ENCODE data around the gene RREB1.
A peak's percentile ranks its signal among the peaks of the same experiment; 100 is the strongest.

RREB1 gene

DNA sequence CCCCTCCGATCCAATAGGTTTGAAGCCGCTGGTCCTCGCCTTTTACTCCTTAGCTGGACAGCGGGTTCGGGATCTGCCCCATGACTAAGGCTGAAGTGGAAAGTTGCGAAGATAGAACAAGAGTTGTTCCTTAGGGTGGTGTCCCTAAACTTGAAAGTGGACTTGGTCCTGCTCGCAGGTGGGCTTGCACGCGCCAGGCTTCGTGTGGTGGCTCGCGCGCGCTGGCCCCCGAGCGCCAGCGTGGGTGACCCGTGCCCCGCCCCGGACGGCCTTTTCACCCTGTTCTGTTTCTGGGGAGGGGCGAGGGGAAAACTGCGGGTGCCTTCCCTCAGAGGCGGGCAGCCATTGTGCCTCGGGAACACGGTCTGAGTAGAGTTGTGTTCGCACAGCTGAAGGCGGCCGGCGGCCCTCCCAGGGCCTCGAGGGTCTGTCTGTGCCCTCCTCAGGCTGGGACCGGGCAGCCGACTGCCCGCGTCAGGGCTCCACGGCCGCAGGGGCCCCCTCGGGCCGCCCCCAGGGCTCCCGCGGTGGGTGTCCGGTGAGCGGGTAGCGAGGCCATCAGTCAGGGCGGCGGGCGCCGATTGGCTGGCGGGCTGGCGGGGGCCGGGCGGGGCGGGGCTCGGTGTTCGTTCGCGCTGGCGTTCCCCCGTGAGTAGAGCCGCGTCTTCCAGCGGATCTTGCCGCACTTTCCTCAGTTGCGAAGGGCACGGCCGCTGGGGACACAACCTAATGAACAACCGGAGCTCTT lies 33.0 kb downstream of the RREB1 start:
- TF ChIP-seq, protein P1, sequence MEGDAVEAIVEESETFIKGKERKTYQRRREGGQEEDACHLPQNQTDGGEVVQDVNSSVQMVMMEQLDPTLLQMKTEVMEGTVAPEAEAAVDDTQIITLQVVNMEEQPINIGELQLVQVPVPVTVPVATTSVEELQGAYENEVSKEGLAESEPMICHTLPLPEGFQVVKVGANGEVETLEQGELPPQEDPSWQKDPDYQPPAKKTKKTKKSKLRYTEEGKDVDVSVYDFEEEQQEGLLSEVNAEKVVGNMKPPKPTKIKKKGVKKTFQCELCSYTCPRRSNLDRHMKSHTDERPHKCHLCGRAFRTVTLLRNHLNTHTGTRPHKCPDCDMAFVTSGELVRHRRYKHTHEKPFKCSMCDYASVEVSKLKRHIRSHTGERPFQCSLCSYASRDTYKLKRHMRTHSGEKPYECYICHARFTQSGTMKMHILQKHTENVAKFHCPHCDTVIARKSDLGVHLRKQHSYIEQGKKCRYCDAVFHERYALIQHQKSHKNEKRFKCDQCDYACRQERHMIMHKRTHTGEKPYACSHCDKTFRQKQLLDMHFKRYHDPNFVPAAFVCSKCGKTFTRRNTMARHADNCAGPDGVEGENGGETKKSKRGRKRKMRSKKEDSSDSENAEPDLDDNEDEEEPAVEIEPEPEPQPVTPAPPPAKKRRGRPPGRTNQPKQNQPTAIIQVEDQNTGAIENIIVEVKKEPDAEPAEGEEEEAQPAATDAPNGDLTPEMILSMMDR (IDR thresholded peaks at IDR 0.05; ENCODE audit: borderline replicate concordance, control extremely low read depth, extremely low read depth, insufficient read depth, missing control alignments): no peak
- DNase-seq (ENCODE audit: low spot score): peak; percentile 95
- in situ Hi-C loops (cut with MboI; ENCODE audit: low sequenced_read_pairs, unreplicated experiment): no loop called here

DNA sequence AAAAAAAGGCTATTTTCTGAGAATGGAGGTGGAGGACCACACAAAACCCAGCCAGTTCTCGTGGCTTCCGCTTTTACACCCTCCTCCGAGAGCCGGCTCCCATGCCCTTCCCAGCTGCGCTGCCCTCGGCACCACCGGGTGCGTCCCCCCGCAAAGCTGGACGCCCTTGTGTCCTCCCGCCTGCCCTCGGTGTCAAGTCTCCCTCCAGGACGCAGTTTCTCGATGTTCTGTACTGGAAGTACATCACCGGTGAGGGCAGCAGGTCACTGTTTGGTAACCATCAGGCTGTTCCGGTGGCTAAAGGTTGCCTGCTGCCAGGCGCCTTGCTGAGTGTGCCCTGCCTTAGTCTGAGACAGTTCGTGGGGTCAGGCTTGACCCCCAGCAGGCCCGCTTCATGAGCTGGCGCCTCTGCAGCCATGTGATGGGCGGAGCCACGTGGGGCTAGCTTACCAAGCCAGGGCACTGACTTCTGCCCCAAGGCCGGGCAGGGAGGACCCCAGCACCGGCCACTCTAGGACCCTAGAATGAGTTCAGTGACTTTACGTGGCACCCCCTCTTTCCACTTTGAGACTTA lies 34.6 kb downstream of the RREB1 start:
- DNase-seq (ENCODE audit: low spot score): no peak
- in situ Hi-C loops (cut with MboI; ENCODE audit: low sequenced_read_pairs, unreplicated experiment): no loop called here
- TF ChIP-seq, protein P1 (IDR thresholded peaks at IDR 0.05; ENCODE audit: borderline replicate concordance, control extremely low read depth, extremely low read depth, insufficient read depth, missing control alignments): no peak

DNA sequence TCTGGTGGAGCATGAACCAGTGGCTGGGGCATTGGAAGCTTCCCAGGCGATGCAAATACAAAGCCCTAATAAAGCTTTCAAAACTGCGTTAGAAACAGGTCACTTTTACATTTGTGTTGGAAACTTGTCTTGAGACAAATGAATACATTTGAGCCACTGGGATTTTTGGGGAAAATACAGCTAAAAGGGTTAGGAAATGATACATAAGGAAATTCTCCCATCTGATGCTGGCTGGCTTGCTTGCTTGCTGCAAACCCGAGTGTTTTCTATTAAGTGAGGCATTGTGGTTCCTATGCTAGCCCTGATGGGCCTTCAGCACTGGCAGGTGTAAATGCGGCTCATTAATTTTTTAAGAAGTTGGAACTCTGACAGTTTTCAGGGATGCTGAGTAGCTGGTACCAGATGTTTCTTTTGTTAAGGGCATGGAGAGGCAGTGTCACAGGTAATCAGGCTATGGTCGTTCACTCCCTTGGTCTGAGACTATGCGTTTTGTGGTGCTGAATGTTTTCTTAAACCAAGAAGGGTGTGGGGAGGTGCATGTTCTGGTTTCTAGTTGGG lies 35.2 kb downstream of the RREB1 start:
- no peak for DNase-seq (ENCODE audit: low spot score)
- in situ Hi-C loops (cut with MboI; ENCODE audit: low sequenced_read_pairs, unreplicated experiment): no loop called here
- TF ChIP-seq, protein P1 (IDR thresholded peaks at IDR 0.05; ENCODE audit: borderline replicate concordance, control extremely low read depth, extremely low read depth, insufficient read depth, missing control alignments): no peak

DNA sequence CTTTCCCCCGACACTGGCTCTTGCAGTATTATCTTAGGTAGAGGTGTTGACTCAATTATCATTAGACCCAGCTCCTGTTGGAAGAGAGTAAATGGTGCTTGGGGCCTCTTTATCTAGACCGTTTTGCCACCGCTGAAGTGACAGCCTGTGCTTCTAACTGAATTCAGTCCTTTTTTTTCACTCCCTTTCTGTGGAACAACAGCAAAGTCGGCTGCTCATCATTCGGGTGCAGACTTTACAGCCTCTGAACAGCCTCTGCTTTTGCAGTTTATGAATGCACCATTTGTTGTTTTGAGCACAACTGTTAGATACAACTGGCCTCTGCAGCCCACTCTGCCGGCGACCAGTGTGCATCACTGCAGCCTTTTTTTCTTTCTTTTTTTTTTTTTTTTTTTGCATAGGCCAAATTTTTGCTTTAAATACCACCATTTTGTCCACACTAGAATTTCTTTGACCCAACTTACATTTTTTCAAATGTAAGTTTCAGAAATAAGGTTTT lies 35.8 kb downstream of the RREB1 start:
- in situ Hi-C loops (cut with MboI; ENCODE audit: low sequenced_read_pairs, unreplicated experiment): no loop called here
- DNase-seq (ENCODE audit: low spot score): no peak

DNA sequence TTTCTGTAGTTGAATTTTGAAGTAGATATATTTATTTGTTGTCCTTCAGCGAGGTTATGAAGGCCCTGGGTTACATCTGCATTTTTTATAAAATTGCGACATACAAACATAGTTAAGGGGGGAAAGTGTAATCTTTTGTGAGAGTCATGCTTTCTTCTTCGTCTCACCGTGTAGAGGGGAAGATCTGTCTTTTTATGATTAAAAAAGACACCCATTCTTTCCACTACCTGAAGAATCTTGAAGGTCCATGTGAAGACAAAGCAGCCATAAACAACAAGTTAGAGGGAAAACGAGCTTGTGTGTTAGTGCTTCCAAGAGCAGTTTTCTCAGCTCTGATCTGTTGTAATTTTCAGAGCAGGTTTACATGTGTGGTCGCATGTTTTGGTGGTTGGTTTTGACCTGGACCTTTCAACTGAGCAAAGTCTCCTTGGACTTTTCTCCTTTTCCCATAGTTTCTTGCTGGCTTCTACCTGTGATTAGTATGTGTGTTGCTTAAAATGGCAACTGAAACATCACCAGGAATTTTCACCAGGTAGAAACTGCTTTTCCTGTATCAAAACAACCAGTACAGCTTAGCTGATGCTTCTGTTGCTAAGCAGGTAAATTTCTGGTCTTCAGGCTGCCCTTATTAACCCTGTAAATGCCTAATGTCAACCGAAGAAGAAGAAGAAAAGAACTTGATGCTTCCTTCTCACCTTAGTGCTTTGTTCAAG lies 37.3 kb downstream of the RREB1 start:
- TF ChIP-seq, protein P1 (IDR thresholded peaks at IDR 0.05; ENCODE audit: borderline replicate concordance, control extremely low read depth, extremely low read depth, insufficient read depth, missing control alignments): no peak
- in situ Hi-C loops (cut with MboI; ENCODE audit: low sequenced_read_pairs, unreplicated experiment): no loop called here

More for the DNA sequence above, 35.8 kb downstream of the RREB1 start:
- TF ChIP-seq, protein P1 (IDR thresholded peaks at IDR 0.05; ENCODE audit: borderline replicate concordance, control extremely low read depth, extremely low read depth, insufficient read depth, missing control alignments): no peak

DNA sequence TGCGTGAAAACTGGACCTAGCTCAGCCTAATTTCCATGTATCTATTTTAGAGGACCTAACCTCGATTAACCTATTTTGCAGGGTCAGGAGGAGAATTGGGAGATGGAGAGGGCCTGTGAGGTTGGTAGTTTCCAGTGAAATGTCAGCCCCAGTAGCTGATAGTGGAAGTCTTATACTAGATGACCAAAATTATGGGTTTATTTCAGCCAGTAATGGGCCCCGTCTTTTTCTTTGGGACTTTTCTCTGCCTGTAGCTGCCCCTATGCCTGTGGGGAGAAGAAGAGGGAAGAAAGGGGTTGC lies 37.8 kb downstream of the RREB1 start:
- DNase-seq (ENCODE audit: low spot score): no peak
- in situ Hi-C loops (cut with MboI; ENCODE audit: low sequenced_read_pairs, unreplicated experiment): no loop called here
- TF ChIP-seq, protein P1 (IDR thresholded peaks at IDR 0.05; ENCODE audit: borderline replicate concordance, control extremely low read depth, extremely low read depth, insufficient read depth, missing control alignments): no peak

More for the DNA sequence above, 37.3 kb downstream of the RREB1 start:
- no peak for DNase-seq (ENCODE audit: low spot score)

All from GM13976 (cell line).